Activated T-helper 1 cell treated with anti-CD3 and anti-CD28 coated beads, Interleukin-12 subunit alpha, Interleukin-12 subunit beta, Interleukin-2, Interleukin-4 antibody, amounts not matched to agents 30 ng/mL and 10 ng/mL and 1 ng/mL, durations not matched to agents 14 hours and 24 hours and 36 hours (primary cell): ENCODE results near the gene C4orf50. TPM values are rescaled to one million over a fixed set of nuclear protein-coding genes. Genes with fewer than 3 reads are reported as not detected.

ENCODE experiments used
- DNase-seq: peaks from one replicate; pipeline ENCODE4 v3.0.0; 2021; ENCODE audit warnings: low spot score
- H3K27ac Mint-ChIP-seq: one replicate; pipeline ENCODE4 v1.8.0; 2021; ENCODE audit warnings: mild to moderate bottlenecking, mixed read lengths
- H3K27me3 Mint-ChIP-seq: one replicate; pipeline ENCODE4 v1.8.0; 2022; ENCODE audit warnings: mild to moderate bottlenecking, moderate library complexity, mixed read lengths; ENCODE audit not compliant: insufficient read depth
- H3K36me3 Mint-ChIP-seq: one replicate; pipeline ENCODE4 v1.8.0; 2021; ENCODE audit warnings: low read depth, mixed read lengths
- H3K4me1 Mint-ChIP-seq: one replicate; pipeline ENCODE4 v1.8.0; 2021; ENCODE audit warnings: low read depth, mixed read lengths
- H3K4me3 Mint-ChIP-seq: one replicate; pipeline ENCODE4 v1.8.0; 2021; ENCODE audit warnings: mild to moderate bottlenecking, moderate library complexity, mixed read lengths
- H3K9me3 Mint-ChIP-seq: one replicate; pipeline ENCODE4 v1.8.0; 2021; ENCODE audit warnings: mixed read lengths
- intact Hi-C: fragments of 100-400 bp; cut with micrococcal nuclease; formaldehyde crosslinking; loops from one replicate; pipeline ENCODE4 v1.15.1; 2024
- total RNA-seq: library from RNA; stranded (reverse); gene quantifications from 2 replicates; pipeline ENCODE4 v1.2.3, GENCODE V29; 2022

C4orf50 gene
- total RNA-seq, 1 donor from 2014 or later = 0.52 TPM

DNA sequence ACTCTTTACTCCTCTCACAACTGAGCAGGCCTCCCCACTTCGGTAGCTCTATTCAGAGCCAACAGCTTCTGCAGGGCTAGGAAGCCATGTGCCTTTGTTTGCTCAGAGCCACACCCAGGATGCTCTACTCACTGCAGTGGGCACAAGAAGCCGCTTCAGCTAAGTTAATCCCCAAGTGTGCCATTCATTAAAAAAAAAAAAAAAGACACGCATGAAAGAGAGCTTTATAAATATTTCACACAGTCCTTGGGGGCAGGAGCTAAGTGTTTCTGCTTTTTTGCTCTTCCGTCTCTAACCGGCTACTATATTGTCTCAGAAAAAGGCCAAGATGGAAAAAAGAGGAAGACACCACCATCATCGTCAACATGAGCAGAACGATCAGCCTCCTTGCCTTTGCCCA, 133.4 kb downstream of the C4orf50 start:
- no peaks in the 10 kb centered on the region for H3K4me1 Mint-ChIP-seq
- intact Hi-C loops = no loop called here
- peaks cover 41% of the 10 kb centered on the region for H3K27me3 Mint-ChIP-seq
- H3K4me3 Mint-ChIP-seq = no peak overlapping the region
- H3K9me3 Mint-ChIP-seq = no peaks in the 10 kb centered on the region
- DNase-seq = no peak
- H3K27ac Mint-ChIP-seq = no peak overlapping the region
- H3K36me3 Mint-ChIP-seq = no peaks in the 10 kb centered on the region

DNA sequence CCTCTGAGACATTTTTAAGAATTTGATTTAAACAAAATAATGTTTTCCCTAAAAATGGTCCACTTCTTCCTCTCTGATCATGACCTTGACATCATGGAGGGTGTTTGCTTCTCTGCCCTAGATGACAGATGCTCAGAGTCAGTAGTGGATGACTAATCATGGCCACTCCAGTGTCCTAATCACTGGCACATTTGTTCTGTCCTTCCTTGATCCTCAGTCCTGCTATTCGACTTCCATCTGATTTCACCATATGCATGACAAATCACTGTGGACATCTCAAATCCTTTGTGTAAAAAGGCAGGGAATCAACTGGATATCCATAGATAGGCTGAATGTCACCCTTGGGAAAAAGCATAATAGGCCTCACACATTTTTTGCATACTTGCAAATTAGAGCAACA, 134.3 kb downstream of the C4orf50 start:
- H3K27ac Mint-ChIP-seq = no peak overlapping the region
- intact Hi-C loops = no loop called here
- DNase-seq = no peak
- H3K9me3 Mint-ChIP-seq = no peaks in the 10 kb centered on the region
- H3K36me3 Mint-ChIP-seq = no peaks in the 10 kb centered on the region
- H3K4me3 Mint-ChIP-seq = no peak overlapping the region
- peaks cover 35% of the 10 kb centered on the region for H3K27me3 Mint-ChIP-seq
- H3K4me1 Mint-ChIP-seq = no peaks in the 10 kb centered on the region

DNA sequence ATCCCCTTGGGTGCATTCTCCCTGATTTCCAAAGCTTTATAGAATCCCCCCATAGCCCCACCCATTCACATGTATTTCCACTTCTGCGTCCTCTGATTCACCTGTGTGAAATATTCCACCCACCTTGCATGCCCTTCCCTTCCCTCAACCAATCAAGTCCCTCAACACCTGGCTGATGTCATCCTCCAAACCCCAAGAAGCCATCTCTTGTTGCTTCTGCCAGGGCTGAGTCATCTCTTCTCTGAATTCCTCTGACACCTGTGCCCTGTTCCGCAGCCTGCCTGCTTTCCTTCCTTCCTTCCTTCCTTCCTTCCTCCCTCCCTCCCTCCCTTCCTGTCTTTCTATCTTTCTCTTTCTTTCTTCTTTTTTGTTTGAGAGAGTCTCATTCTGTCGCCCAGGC, 135.3 kb downstream of the C4orf50 start:
- H3K36me3 Mint-ChIP-seq = no peaks in the 10 kb centered on the region
- no peak overlapping the region for H3K27ac Mint-ChIP-seq
- no peak overlapping the region for H3K4me3 Mint-ChIP-seq
- no peaks in the 10 kb centered on the region for H3K4me1 Mint-ChIP-seq
- intact Hi-C loops = no loop called here
- DNase-seq = no peak
- no peaks in the 10 kb centered on the region for H3K9me3 Mint-ChIP-seq
- H3K27me3 Mint-ChIP-seq = peaks cover 35% of the 10 kb centered on the region

GRCh38 chr4:5881340-5881739, 136.9 kb downstream of the C4orf50 start:
- no peak overlapping the region for H3K27ac Mint-ChIP-seq
- H3K36me3 Mint-ChIP-seq = no peaks in the 10 kb centered on the region
- H3K9me3 Mint-ChIP-seq = no peaks in the 10 kb centered on the region
- intact Hi-C loops = no loop called here
- DNase-seq = no peak
- peaks cover 24% of the 10 kb centered on the region for H3K27me3 Mint-ChIP-seq
- no peak overlapping the region for H3K4me3 Mint-ChIP-seq
- no peaks in the 10 kb centered on the region for H3K4me1 Mint-ChIP-seq

DNA sequence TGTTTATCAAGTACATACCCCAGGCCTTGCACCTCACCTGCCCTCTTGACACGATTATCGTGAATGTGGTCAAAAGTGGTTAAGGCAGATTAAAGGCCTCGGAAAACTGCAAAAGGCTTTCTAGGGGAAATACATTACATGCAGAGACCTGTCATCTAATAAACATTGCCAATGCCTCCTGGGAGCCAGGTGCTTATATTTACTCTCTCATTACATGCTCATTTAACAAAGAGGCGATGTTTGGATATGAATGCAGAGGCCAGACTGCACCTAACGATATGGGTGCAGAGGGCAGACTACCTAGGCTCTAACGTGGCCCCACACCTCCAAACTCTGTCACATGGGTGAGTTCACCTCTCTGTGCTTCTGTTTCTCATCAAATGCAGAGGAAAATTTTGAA, 139.9 kb downstream of the C4orf50 start:
- no peak overlapping the region for H3K27ac Mint-ChIP-seq
- no peaks in the 10 kb centered on the region for H3K4me1 Mint-ChIP-seq
- intact Hi-C loops = no loop called here
- H3K36me3 Mint-ChIP-seq = no peaks in the 10 kb centered on the region
- H3K9me3 Mint-ChIP-seq = no peaks in the 10 kb centered on the region
- peaks cover 12% of the 10 kb centered on the region for H3K27me3 Mint-ChIP-seq
- no peak for DNase-seq
- H3K4me3 Mint-ChIP-seq = no peak overlapping the region

DNA sequence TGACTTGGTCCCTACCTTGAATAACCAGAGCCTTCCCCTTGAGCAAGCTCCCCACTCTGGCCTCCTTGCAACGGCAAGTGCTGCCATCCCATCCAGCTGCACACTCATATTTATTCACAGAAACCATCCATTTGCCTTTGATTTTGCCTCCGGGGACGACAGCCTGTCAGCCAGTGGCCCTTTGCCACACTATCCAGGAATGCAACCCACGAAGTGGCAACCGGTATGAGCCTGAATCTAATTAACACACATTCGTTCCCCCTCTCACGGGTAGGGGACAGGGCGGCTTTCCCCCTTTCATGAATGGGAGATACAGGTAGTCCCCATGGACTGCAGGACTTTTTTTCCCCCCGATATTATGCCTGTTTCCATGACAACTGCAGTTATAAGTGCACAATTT, 140.8 kb downstream of the C4orf50 start:
- intact Hi-C loops = no loop called here

DNA sequence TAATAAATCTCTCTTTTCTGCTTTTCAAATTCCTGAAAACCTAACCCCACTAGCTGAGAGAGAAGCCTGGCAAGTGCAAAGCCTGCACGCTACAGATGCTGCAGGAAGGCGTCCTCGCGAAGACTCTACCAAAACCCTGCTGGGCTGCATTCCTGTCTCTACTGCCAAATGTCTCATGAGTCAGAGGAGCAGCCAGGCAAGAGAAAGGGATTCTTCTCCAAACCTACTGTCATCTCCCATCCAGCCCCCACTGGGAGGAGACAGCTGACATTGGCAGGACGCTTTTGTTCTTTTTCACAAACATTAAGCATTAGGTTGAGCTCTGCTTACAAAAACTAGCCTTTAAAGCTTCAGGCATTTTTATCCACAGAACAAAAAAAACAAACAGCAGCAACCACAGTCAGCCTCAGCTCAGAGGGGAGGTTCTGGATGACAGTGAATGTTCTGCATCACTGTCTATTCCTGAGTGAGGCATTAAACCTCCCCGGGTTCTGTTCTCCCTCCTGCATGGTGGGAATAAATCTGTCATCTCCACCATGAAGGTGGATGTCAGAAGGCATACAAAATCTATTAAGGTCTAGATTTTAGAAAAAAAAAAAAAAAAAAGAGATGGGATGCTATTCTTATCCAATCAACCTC, 143.3 kb downstream of the C4orf50 start:
- H3K27ac Mint-ChIP-seq = no peak overlapping the region
- peaks cover 9% of the 10 kb centered on the region for H3K4me1 Mint-ChIP-seq
- no peaks in the 10 kb centered on the region for H3K9me3 Mint-ChIP-seq
- no peak for DNase-seq
- intact Hi-C loops = no loop called here
- no peaks in the 10 kb centered on the region for H3K36me3 Mint-ChIP-seq
- H3K4me3 Mint-ChIP-seq = no peak overlapping the region
- peaks cover 8% of the 10 kb centered on the region for H3K27me3 Mint-ChIP-seq

More for the DNA sequence above, 140.8 kb downstream of the C4orf50 start:
- Mint-ChIP-seq H3K27me3 (peaks cover 11% of the 10 kb centered on the region), H3K36me3 (no peaks in the 10 kb centered on the region), H3K9me3 (no peaks in the 10 kb centered on the region), H3K4me3 (no peak overlapping the region), H3K4me1 (no peaks in the 10 kb centered on the region), H3K27ac (no peak overlapping the region)
- DNase-seq = no peak

DNA sequence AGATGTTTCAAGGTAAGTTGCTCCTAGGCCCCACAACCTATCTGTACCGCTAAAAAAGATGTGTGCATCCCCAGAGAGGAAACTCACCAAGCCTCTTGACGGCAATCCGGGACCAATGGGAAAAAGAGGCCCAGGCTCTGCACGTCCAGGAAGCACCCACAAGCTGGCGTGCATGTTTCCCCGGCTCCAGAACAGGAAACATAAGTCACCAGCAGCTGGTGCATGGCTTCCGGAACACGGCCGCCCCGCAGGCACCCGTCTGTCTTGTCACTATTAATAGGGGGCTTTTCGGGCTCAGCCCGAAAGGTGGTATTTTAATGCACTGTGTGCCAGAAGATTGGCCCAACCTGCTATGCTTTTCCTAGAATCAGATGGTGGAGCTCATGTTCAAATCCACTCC, 147.5 kb downstream of the C4orf50 start:
- Mint-ChIP-seq H3K36me3 (no peaks in the 10 kb centered on the region), H3K4me3 (no peak overlapping the region), H3K9me3 (no peaks in the 10 kb centered on the region), H3K4me1 (peaks cover 27% of the 10 kb centered on the region), H3K27ac (no peak overlapping the region), H3K27me3 (peaks cover 3% of the 10 kb centered on the region)
- intact Hi-C loops = no loop called here
- no peak for DNase-seq

DNA sequence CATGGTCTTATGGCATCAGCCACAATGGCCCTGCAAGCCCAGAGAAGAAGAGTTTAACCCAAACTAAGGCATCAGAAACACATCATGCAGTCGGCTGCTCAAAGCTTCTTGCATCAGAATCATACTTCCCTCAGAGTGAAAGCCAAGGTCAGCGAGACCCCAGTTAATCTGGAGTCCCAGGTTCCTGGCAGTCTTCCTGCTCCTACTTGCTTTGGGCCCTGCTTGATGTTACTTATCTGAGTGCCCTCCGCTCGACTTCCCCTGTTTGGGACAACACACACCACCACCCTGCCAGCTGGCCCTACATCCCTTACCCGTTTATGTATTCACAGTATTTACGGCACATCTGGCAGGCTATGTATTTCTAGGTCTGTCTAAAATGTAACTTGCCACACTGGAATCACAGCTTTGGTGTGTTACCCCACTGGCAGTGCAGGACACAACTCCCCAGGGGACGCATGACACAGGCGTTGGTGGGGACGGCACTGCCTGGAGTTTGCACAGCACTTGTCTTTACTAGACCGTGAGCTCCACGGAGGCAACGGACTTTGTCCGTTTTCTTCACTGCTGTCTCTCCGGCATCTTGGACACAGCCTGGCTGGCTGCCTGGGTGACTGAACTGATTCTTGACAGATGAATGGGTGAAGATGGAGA, 148.1 kb downstream of the C4orf50 start:
- no peak overlapping the region for H3K27ac Mint-ChIP-seq
- no peaks in the 10 kb centered on the region for H3K9me3 Mint-ChIP-seq
- no peaks in the 10 kb centered on the region for H3K36me3 Mint-ChIP-seq
- no peak overlapping the region for H3K4me3 Mint-ChIP-seq
- intact Hi-C loops = loop anchor here (10.0 kb wide), 1 partner anchor 315 kb away; no protein-coding TSS in a partner anchor
- no peak for DNase-seq
- peaks cover 28% of the 10 kb centered on the region for H3K4me1 Mint-ChIP-seq
- H3K27me3 Mint-ChIP-seq = peaks cover 3% of the 10 kb centered on the region

GRCh38 chr4:5867866-5868265, 150.4 kb downstream of the C4orf50 start:
- Mint-ChIP-seq H3K4me3 (no peak overlapping the region), H3K36me3 (no peaks in the 10 kb centered on the region), H3K27me3 (peaks cover 3% of the 10 kb centered on the region), H3K9me3 (no peaks in the 10 kb centered on the region), H3K27ac (no peak overlapping the region), H3K4me1 (peaks cover 45% of the 10 kb centered on the region)
- intact Hi-C loops = loop anchor here (10.0 kb wide), 1 partner anchor 317 kb away; no protein-coding TSS in a partner anchor
- no peak for DNase-seq

- Mint-ChIP-seq H3K36me3 (no peaks in the 10 kb centered on the region), H3K4me3 (peak overlapping the region; percentile 65), H3K9me3 (no peaks in the 10 kb centered on the region), H3K27me3 (peaks cover 3% of the 10 kb centered on the region), H3K4me1 (peaks cover 45% of the 10 kb centered on the region), H3K27ac (peak overlapping the region; percentile 73)
- intact Hi-C loops = loop anchor here (10.0 kb wide), 1 partner anchor 318 kb away; no protein-coding TSS in a partner anchor
- no peak for DNase-seq
These were observed 151.1 kb downstream of the C4orf50 start for GRCh38 chr4:5866841-5867813.

GRCh38 chr4:5865896-5866599, 152.2 kb downstream of the C4orf50 start:
- intact Hi-C loops = loop anchor here (10.0 kb wide), 1 partner anchor 319 kb away; no protein-coding TSS in a partner anchor
- no peak overlapping the region for H3K4me3 Mint-ChIP-seq
- peaks cover 3% of the 10 kb centered on the region for H3K27me3 Mint-ChIP-seq
- DNase-seq = peak; percentile 29
- H3K9me3 Mint-ChIP-seq = no peaks in the 10 kb centered on the region
- peaks cover 45% of the 10 kb centered on the region for H3K4me1 Mint-ChIP-seq
- H3K27ac Mint-ChIP-seq = no peak overlapping the region
- H3K36me3 Mint-ChIP-seq = no peaks in the 10 kb centered on the region
